Measurements from ENCODE around the gene SLC9C1. TPM values are rescaled to one million over a fixed set of nuclear protein-coding genes. Genes with fewer than 3 reads are reported as not detected.

SLC9C1 gene
- total and polyA plus RNA-seq, 9 of the 15 experiments (the other 6 are each of a cell fraction or from before 2014, with no cell fraction given) = not detected

GRCh38 chr3:112149136-112149535 is 144.9 kb downstream of the SLC9C1 start:
- intact Hi-C loops (cut with micrococcal nuclease) (no loop called here), in situ Hi-C loops (cut with MboI) (no loop called here)
- WGBS (ENCODE audit: insufficient coverage, low coverage, missing lambda C conversion rate) = no CpG with 5 or more reads among the region's 1 CpG
- Histone ChIP-seq H4K20me1 (replicated peaks; ENCODE audit: control insufficient read depth, insufficient read depth, low read length) (no peaks in the 10 kb centered on the region), H3K4me1 (replicated peaks in 1 of 2; ENCODE audit: control insufficient read depth in 2 of 2, insufficient read depth in 2 of 2, low read length in 2 of 2) (no peaks in the 10 kb centered on the region), H3K4me3 (no peak overlapping the region), H3K9me3 (replicated peaks; ENCODE audit: control insufficient read depth, insufficient read depth, low read depth, low read length) (no peaks in the 10 kb centered on the region), H3K27me3 (ENCODE audit: control insufficient read depth in 2 of 2, insufficient read depth in 2 of 2, low read length in 2 of 2) (no peaks in the 10 kb centered on the region), H3K9me1 (ENCODE audit: control insufficient read depth, insufficient read depth, low read length) (no peaks in the 10 kb centered on the region), H3K27ac (ENCODE audit: extremely low read depth, low read depth, low read length) (no peak overlapping the region), H3K79me2 (ENCODE audit: control insufficient read depth, insufficient read depth, low read length) (no peaks in the 10 kb centered on the region), H3K9ac (ENCODE audit: insufficient read depth in 1 of 2, low read depth in 2 of 2, low read length in 2 of 2) (no peak overlapping the region), H3K36me3 (ENCODE audit: control insufficient read depth, insufficient read depth, low read length) (no peaks in the 10 kb centered on the region), H2AFZ (ENCODE audit: low read depth, low read length) (no peak overlapping the region), H3K4me2 (ENCODE audit: insufficient read depth, low read length) (no peak overlapping the region)
- FAIRE-seq (no peak), ATAC-seq (no peak), DNase-seq (ENCODE audit: extremely low read depth in 1 of 4, low spot score in 3 of 4) (no peak)
- POLR2A ChIA-PET = no interaction called here
- TF ChIP-seq ARID3A (IDR thresholded peaks at IDR 0.05; ENCODE audit: borderline replicate concordance, low read depth, low read length) (no peak), ZFP91 (CRISPR knock-in tag; IDR thresholded peaks at IDR 0.05) (no peak)
- no TSS peak for BruUV-seq (replicated peaks)
- CTCF ChIA-PET (ENCODE audit: low intra/inter-chr PET ratio) = no interaction called here

- Histone ChIP-seq H3K4me1 (replicated peaks in 1 of 2; ENCODE audit: control insufficient read depth in 2 of 2, insufficient read depth in 2 of 2, low read length in 2 of 2) (no peaks in the 10 kb centered on the region), H3K36me3 (ENCODE audit: control insufficient read depth, insufficient read depth, low read length) (no peaks in the 10 kb centered on the region), H3K4me2 (ENCODE audit: insufficient read depth, low read length) (no peak overlapping the region), H3K79me2 (ENCODE audit: control insufficient read depth, insufficient read depth, low read length) (no peaks in the 10 kb centered on the region), H3K9me1 (ENCODE audit: control insufficient read depth, insufficient read depth, low read length) (no peaks in the 10 kb centered on the region), H4K20me1 (replicated peaks; ENCODE audit: control insufficient read depth, insufficient read depth, low read length) (no peaks in the 10 kb centered on the region), H3K9me3 (replicated peaks; ENCODE audit: control insufficient read depth, insufficient read depth, low read depth, low read length) (no peaks in the 10 kb centered on the region), H3K4me3 (no peak overlapping the region), H3K27ac (ENCODE audit: extremely low read depth, low read depth, low read length) (no peak overlapping the region), H3K9ac (ENCODE audit: insufficient read depth in 1 of 2, low read depth in 2 of 2, low read length in 2 of 2) (no peak overlapping the region), H3K27me3 (ENCODE audit: control insufficient read depth in 2 of 2, insufficient read depth in 2 of 2, low read length in 2 of 2) (no peaks in the 10 kb centered on the region), H2AFZ (ENCODE audit: low read depth, low read length) (no peak overlapping the region)
- no TSS peak for BruUV-seq (replicated peaks)
- in situ Hi-C loops (cut with MboI) (no loop called here), intact Hi-C loops (cut with micrococcal nuclease) (no loop called here)
- FAIRE-seq (no peak), DNase-seq (ENCODE audit: extremely low read depth in 1 of 4, low spot score in 3 of 4) (no peak), ATAC-seq (no peak)
- WGBS (ENCODE audit: insufficient coverage, low coverage, missing lambda C conversion rate) = 0% methylated on average over 1 of the region's 1 CpG
- ChIA-PET CTCF (ENCODE audit: low intra/inter-chr PET ratio) (no interaction called here), POLR2A (no interaction called here)
- TF ChIP-seq ZFX (CRISPR knock-in tag; IDR thresholded peaks at IDR 0.05) (no peak), SRF (CRISPR knock-in tag; IDR thresholded peaks at IDR 0.05) (no peak), ZNF696 (CRISPR knock-in tag; conservative IDR thresholded peaks at IDR 0.05) (no peak), ZNF282 (CRISPR knock-in tag; IDR thresholded peaks at IDR 0.05) (no peak), ZBTB12 (CRISPR knock-in tag; IDR thresholded peaks at IDR 0.05) (no peak), SREBF1 (IDR thresholded peaks at IDR 0.05; ENCODE audit: borderline replicate concordance, low read depth, low read length) (no peak), GTF2E2 (tag; IDR thresholded peaks at IDR 0.05) (no peak)
Measured at GRCh38 chr3:112143689-112144088, 150.3 kb downstream of the SLC9C1 start.
